ENCODE measurements around the gene CT45A7. TPM values are rescaled to one million over a fixed set of nuclear protein-coding genes. Genes with fewer than 3 reads are reported as not detected.

Gene CT45A7
- total RNA-seq, 2 experiments from 2014 or later: not detected

Other genes starting within 250 kb of the CT45A7 start
- gene CT45A1, start 123.6 kb downstream of the CT45A7 start, total RNA-seq: not detected
- gene CT45A3, start 69.1 kb downstream of the CT45A7 start, total RNA-seq: not detected
- not detected for gene CT45A5, start 51.8 kb downstream of the CT45A7 start, total RNA-seq
- not detected for gene CT45A6, start 34.5 kb downstream of the CT45A7 start, total RNA-seq
- gene CT45A2, start 17.3 kb downstream of the CT45A7 start, total RNA-seq: not detected
- not detected for gene CT45A8, start 17.3 kb upstream of the CT45A7 start, total RNA-seq
- gene CT45A9, start 34.5 kb upstream of the CT45A7 start, total RNA-seq: not detected
- gene CT45A10, start 56.2 kb upstream of the CT45A7 start, total RNA-seq: not detected
- gene SAGE1, start 56.4 kb upstream of the CT45A7 start, total RNA-seq: not detected
- 10 to 100 TPM; 35.0 to 35.6 TPM for gene MMGT1, start 136.7 kb upstream of the CT45A7 start, total RNA-seq
- 10 to 100 TPM; 15.9 to 18.7 TPM for gene SLC9A6, start 148.2 kb upstream of the CT45A7 start, total RNA-seq